Measurements from ENCODE around the gene LRRC56. TPM values are rescaled to one million over a fixed set of nuclear protein-coding genes. Genes with fewer than 3 reads are reported as not detected.

LRRC56 gene
- total RNA-seq, 6 experiments from 2014 or later = 0.23 to 0.83 (median 0.55) TPM

DNA sequence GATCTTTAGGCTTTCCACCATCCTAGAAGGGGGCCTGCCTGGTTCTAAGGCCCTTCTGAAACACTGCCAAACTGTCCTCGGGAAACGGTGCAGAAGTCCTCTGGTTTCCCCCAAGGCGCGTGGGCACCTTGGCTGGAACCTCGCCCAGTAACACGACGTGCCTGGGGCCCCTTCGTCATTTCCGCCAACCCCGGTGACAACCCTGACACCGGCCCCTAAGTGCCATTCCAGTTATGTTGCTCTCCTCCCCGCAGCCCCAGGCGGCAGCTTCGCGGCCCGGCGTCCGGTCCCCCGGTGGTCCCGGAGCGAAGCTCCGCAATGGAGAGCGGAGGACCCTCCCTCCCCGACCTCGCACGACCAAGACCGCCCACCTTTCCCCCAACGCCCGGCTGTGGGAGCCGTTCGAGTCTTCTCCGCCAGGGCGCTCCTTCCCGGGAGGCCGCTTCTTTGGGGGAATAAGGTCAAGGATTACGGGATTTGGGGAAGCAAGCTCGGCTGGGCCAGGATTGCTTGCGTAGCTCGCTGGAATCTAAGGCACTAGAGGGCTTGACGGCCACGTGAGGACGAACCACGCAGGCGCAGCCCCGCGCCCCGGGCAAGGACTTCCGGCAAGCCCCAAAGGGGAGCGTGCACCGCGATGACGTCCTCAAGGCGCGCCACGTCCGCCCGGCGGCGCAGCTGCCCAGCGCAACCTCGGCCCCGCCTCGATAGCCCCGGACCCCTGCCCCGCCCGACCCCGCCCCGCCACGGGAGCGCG lies 30.9 kb upstream of the LRRC56 start:
- Mint-ChIP-seq H3K27me3 (ENCODE audit: insufficient read depth) (peaks cover 13% of the 10 kb centered on the region), H3K9me3 (no peaks in the 10 kb centered on the region), H3K4me3 (peak overlapping the region; percentile 96), H3K27ac (peak overlapping the region; percentile 100), H3K4me1 (ENCODE audit: low read depth) (peaks cover 30% of the 10 kb centered on the region), H3K36me3 (ENCODE audit: low read depth) (peaks cover 11% of the 10 kb centered on the region)
- DNase-seq = peak; percentile 97
- peak; percentile 33 for TF ChIP-seq CTCF (IDR thresholded peaks at IDR 0.05)

GRCh38 chr11:506995-507726 lies 30.2 kb upstream of the LRRC56 start, which contains the start of gene RNH1:
RNH1 (minus strand) TSS chr11:507242; CDS start chr11:502162, 5,080 bp downstream.
- DNase-seq = peak; percentile 93
- Mint-ChIP-seq H3K4me1 (ENCODE audit: low read depth) (peaks cover 30% of the 10 kb centered on the region), H3K27me3 (ENCODE audit: insufficient read depth) (peaks cover 9% of the 10 kb centered on the region), H3K36me3 (ENCODE audit: low read depth) (peaks cover 15% of the 10 kb centered on the region), H3K27ac (peak within 1 kb of the TSS; percentile 100), H3K9me3 (no peaks in the 10 kb centered on the region), H3K4me3 (peak within 1 kb of the TSS; percentile 96)
- no peak for TF ChIP-seq CTCF (IDR thresholded peaks at IDR 0.05)

- peaks cover 9% of the 10 kb centered on the region for H3K27me3 Mint-ChIP-seq (ENCODE audit: insufficient read depth)
- peak overlapping the region; percentile 100 for H3K27ac Mint-ChIP-seq
- no peak for DNase-seq
- H3K4me1 Mint-ChIP-seq (ENCODE audit: low read depth) = peaks cover 30% of the 10 kb centered on the region
- no peak for TF ChIP-seq CTCF (IDR thresholded peaks at IDR 0.05)
- peak overlapping the region; percentile 96 for H3K4me3 Mint-ChIP-seq
- no peaks in the 10 kb centered on the region for H3K9me3 Mint-ChIP-seq
- H3K36me3 Mint-ChIP-seq (ENCODE audit: low read depth) = peaks cover 15% of the 10 kb centered on the region
Measured at GRCh38 chr11:507727-508515, 29.4 kb upstream of the LRRC56 start.

DNA sequence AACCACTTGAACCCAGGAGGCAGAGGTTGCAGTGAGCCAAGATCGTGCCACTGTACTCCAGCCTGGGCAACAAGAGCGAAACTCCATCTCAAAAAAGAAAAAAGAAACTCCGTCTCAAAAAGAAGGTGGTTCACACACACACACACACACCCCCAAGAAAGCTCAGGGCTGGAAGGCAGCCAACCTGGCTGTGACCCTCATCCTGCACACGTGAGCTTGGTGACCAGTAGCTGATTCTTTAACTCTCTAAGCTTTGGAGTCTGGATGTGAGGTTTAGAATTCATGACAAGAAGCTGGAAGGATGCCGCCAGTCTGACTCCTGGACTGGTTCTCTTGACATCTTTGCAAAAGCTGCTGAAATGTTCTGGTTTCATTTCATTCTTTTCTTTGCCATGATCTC lies 28.4 kb upstream of the LRRC56 start:
- peaks cover 21% of the 10 kb centered on the region for H3K4me1 Mint-ChIP-seq (ENCODE audit: low read depth)
- TF ChIP-seq CTCF (IDR thresholded peaks at IDR 0.05) = no peak
- peaks cover 22% of the 10 kb centered on the region for H3K36me3 Mint-ChIP-seq (ENCODE audit: low read depth)
- H3K27ac Mint-ChIP-seq = no peak overlapping the region
- no peaks in the 10 kb centered on the region for H3K9me3 Mint-ChIP-seq
- peaks cover 7% of the 10 kb centered on the region for H3K27me3 Mint-ChIP-seq (ENCODE audit: insufficient read depth)
- no peak for DNase-seq
- H3K4me3 Mint-ChIP-seq = no peak overlapping the region

GRCh38 chr11:512761-513595 lies 24.3 kb upstream of the LRRC56 start:
- no peak overlapping the region for H3K4me3 Mint-ChIP-seq
- no peak for TF ChIP-seq CTCF (IDR thresholded peaks at IDR 0.05)
- no peak overlapping the region for H3K27ac Mint-ChIP-seq

More at GRCh38 chr11:512761-513595, 24.3 kb upstream of the LRRC56 start:
- Mint-ChIP-seq H3K27me3 (ENCODE audit: insufficient read depth) (no peaks in the 10 kb centered on the region; the same call in none of the 2 replicates), H3K36me3 (ENCODE audit: low read depth) (peaks cover 43% of the 10 kb centered on the region), H3K4me1 (ENCODE audit: low read depth) (peaks cover 6% of the 10 kb centered on the region), H3K9me3 (peaks cover 18% of the 10 kb centered on the region)
- no peak for DNase-seq

Data from HFFc6 (cell line).